K562 (cell line): ENCODE measurements around the gene USP2. TPM values are rescaled to one million over a fixed set of nuclear protein-coding genes. Genes with fewer than 3 reads are reported as not detected.

Experiments used
- CHD1 ChIP-seq: fragments of 200-600 bp; sonication (generic); IDR thresholded peaks from one replicate; pipeline ENCODE4 v1.6.1; 2012; ENCODE audit warnings: mild to moderate bottlenecking, moderate library complexity, low read length, inconsistent platforms
- COPS2 ChIP-seq: fragments of 450-650 bp; conservative IDR thresholded peaks from 2 replicates; pipeline ENCODE4 v1.6.1; 2016; ENCODE audit warnings: mild to moderate bottlenecking, moderate library complexity
- HEY1 ChIP-seq: fragments of 250-450 bp; sonication (Bioruptor Pico); IDR thresholded peaks from 2 replicates; pipeline ENCODE4 v1.5.0; 2020; ENCODE audit warnings: mild to moderate bottlenecking, moderate library complexity, borderline replicate concordance
- MECOM ChIP-seq: fragments of 250-450 bp; sonication (Bioruptor Pico); IDR thresholded peaks from 2 replicates; pipeline ENCODE4 v1.8.0; 2022; ENCODE audit warnings: inconsistent platforms
- SUPT5H ChIP-seq: fragments of 450-650 bp; IDR thresholded peaks from 2 replicates; pipeline ENCODE4 v1.6.1; 2016
- TAF1 ChIP-seq: IDR thresholded peaks from 2 replicates; pipeline ENCODE4 v1.6.1; 2011; ENCODE audit warnings: mild to moderate bottlenecking, low read length, moderate library complexity; ENCODE audit not compliant: insufficient read depth, control insufficient read depth, severe bottlenecking; ENCODE audit errors: extremely low read depth
- TAF7 ChIP-seq: fragments of 450-650 bp; IDR thresholded peaks from 2 replicates; pipeline ENCODE4 v1.6.1; 2016; ENCODE audit warnings: missing genetic modification characterization, missing compliant biosample characterization
- ZC3H8 ChIP-seq: fragments of 450-650 bp; IDR thresholded peaks from 2 replicates; pipeline ENCODE4 v1.6.1; 2017
- ZNF3 ChIP-seq: fragments of 250-450 bp; sonication (Bioruptor Pico); IDR thresholded peaks from 2 replicates; pipeline ENCODE4 v1.5.0; 2021; ENCODE audit warnings: mild to moderate bottlenecking, moderate library complexity
- ZNF324 ChIP-seq: fragments of 250-450 bp; sonication (Bioruptor Pico); IDR thresholded peaks from 2 replicates; pipeline ENCODE4 v1.4.0; 2020; ENCODE audit warnings: mild to moderate bottlenecking
- ZNF696 ChIP-seq: fragments of 250-450 bp; sonication (Bioruptor Pico); conservative IDR thresholded peaks from 2 replicates; pipeline ENCODE4 v1.4.0; 2020; ENCODE audit warnings: mild to moderate bottlenecking, moderate library complexity
- polyA plus RNA-seq, 8 experiments: library from polyadenylated mRNA; depleted of rRNA in 4 of 8; stranded (reverse) in 5 of 8; unstranded in 3 of 8; fragments of >200 nt; fragmentation: Nextera tagmentation in 2 of 8; fragmentation: Illumina TruSeq in 1 of 8; extraction: Ambion mirVana in 2 of 8; extraction: Trizol in 1 of 8; gene quantifications; 2 replicates each; pipeline versions ENCODE4 v1.2.1 to v1.2.3, GENCODE V29; 2011 to 2014; ENCODE audit warnings: inconsistent platforms in 1 of 8, missing spikeins in 1 of 8
- total RNA-seq, 7 experiments: library from RNA; depleted of rRNA in 6 of 7; stranded (reverse); fragments of >200 nt in 6 of 7; fragmentation: Illumina TruSeq in 2 of 7; extraction: Trizol in 2 of 7; gene quantifications; 2 replicates each; pipeline versions ENCODE4 v1.2.1 to v1.2.3, GENCODE V29; 2011 to 2021; ENCODE audit warnings: low replicate concordance in 1 of 7
- TF ChIP-seq, protein P1 (sequence below), 2 experiments: fragments of 450-650 bp; formaldehyde crosslinking in 1 of 2; IDR thresholded peaks; 2 replicates each; pipeline versions ENCODE4 v1.4.0 to v1.6.1; 2014 to 2020; ENCODE audit warnings: mild to moderate bottlenecking in 2 of 2, borderline replicate concordance in 1 of 2, low read depth in 1 of 2
- TF ChIP-seq, protein P2 (sequence below): fragments of 450-650 bp; IDR thresholded peaks from 2 replicates; pipeline ENCODE4 v1.6.1; 2016; ENCODE audit warnings: borderline replicate concordance
- TF ChIP-seq, protein P3 (sequence below): sonication (generic); formaldehyde crosslinking; IDR thresholded peaks from 2 replicates; pipeline ENCODE4 v1.9.0; 2022; ENCODE audit warnings: mild to moderate bottlenecking, missing genetic modification reagents
- TF ChIP-seq, protein P4 (sequence below): sonication (generic); formaldehyde crosslinking; IDR thresholded peaks from 2 replicates; pipeline ENCODE4 v1.8.0; 2022; ENCODE audit warnings: missing genetic modification reagents, mild to moderate bottlenecking, borderline replicate concordance
- TF ChIP-seq, protein P5 (sequence below): fragments of 250-450 bp; sonication (Bioruptor Pico); IDR thresholded peaks from 2 replicates; pipeline ENCODE4 v1.5.0; 2020; ENCODE audit warnings: mild to moderate bottlenecking

The USP2 gene
- total and polyA plus RNA-seq, 9 of the 15 experiments (the other 6 are each of a cell fraction or from before 2014, with no cell fraction given) = 2.8 to 16.9 (median 3.9) TPM

DNA sequence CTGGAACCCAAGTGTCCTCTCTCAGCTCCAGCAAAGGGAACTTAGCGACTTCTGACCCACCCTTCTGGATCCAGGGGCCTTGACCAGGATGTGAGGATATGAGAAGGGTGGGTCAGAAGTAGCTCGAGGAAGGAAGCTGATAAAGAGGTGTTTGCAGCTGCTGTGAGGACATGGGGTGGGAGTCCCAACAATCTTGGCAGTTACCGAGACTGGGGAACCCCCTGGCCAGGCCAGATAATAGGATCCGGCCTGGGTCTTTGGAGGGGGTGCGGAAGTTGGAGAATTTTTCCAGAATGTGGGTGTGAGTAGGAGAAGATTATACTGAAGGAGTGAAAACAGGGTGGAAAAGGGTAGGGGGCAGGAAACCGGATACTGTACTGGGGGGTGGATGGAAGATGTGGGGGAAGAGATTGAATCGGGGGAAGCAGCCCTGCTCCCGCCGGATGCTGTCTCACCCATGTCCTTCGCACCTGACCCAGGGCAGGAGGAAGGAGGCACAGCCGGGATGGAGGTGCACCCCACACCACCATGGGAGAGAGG is 61.7 kb downstream of the USP2 start (continued):
- TF ChIP-seq ZC3H8 (no peak), ZNF696 (CRISPR knock-in tag) (no peak), HEY1 (CRISPR knock-in tag) (no peak), ZNF3 (CRISPR knock-in tag) (no peak), SUPT5H (0 out of 2 replicates have a peak, but pooled peaks have one; percentile 24), COPS2 (no peak), MECOM (CRISPR knock-in tag) (0 out of 2 replicates have a peak, but pooled peaks have one; percentile 26), TAF1 (no peak), TAF7 (tag) (no peak), CHD1 (no peak), ZNF324 (CRISPR knock-in tag) (no peak)
- TF ChIP-seq, protein P1, sequence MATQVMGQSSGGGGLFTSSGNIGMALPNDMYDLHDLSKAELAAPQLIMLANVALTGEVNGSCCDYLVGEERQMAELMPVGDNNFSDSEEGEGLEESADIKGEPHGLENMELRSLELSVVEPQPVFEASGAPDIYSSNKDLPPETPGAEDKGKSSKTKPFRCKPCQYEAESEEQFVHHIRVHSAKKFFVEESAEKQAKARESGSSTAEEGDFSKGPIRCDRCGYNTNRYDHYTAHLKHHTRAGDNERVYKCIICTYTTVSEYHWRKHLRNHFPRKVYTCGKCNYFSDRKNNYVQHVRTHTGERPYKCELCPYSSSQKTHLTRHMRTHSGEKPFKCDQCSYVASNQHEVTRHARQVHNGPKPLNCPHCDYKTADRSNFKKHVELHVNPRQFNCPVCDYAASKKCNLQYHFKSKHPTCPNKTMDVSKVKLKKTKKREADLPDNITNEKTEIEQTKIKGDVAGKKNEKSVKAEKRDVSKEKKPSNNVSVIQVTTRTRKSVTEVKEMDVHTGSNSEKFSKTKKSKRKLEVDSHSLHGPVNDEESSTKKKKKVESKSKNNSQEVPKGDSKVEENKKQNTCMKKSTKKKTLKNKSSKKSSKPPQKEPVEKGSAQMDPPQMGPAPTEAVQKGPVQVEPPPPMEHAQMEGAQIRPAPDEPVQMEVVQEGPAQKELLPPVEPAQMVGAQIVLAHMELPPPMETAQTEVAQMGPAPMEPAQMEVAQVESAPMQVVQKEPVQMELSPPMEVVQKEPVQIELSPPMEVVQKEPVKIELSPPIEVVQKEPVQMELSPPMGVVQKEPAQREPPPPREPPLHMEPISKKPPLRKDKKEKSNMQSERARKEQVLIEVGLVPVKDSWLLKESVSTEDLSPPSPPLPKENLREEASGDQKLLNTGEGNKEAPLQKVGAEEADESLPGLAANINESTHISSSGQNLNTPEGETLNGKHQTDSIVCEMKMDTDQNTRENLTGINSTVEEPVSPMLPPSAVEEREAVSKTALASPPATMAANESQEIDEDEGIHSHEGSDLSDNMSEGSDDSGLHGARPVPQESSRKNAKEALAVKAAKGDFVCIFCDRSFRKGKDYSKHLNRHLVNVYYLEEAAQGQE (IDR thresholded peaks at IDR 0.05; ENCODE audit: borderline replicate concordance) = no peak
- TF ChIP-seq, protein P1 (CRISPR knock-in tag; IDR thresholded peaks at IDR 0.05; ENCODE audit: low read depth) = no peak
- TF ChIP-seq, protein P2, sequence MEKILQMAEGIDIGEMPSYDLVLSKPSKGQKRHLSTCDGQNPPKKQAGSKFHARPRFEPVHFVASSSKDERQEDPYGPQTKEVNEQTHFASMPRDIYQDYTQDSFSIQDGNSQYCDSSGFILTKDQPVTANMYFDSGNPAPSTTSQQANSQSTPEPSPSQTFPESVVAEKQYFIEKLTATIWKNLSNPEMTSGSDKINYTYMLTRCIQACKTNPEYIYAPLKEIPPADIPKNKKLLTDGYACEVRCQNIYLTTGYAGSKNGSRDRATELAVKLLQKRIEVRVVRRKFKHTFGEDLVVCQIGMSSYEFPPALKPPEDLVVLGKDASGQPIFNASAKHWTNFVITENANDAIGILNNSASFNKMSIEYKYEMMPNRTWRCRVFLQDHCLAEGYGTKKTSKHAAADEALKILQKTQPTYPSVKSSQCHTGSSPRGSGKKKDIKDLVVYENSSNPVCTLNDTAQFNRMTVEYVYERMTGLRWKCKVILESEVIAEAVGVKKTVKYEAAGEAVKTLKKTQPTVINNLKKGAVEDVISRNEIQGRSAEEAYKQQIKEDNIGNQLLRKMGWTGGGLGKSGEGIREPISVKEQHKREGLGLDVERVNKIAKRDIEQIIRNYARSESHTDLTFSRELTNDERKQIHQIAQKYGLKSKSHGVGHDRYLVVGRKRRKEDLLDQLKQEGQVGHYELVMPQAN = no peak
- TF ChIP-seq, protein P3, sequence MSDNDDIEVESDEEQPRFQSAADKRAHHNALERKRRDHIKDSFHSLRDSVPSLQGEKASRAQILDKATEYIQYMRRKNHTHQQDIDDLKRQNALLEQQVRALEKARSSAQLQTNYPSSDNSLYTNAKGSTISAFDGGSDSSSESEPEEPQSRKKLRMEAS (CRISPR knock-in tag) = no peak
- TF ChIP-seq, protein P4, sequence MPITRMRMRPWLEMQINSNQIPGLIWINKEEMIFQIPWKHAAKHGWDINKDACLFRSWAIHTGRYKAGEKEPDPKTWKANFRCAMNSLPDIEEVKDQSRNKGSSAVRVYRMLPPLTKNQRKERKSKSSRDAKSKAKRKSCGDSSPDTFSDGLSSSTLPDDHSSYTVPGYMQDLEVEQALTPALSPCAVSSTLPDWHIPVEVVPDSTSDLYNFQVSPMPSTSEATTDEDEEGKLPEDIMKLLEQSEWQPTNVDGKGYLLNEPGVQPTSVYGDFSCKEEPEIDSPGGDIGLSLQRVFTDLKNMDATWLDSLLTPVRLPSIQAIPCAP = no peak
- TF ChIP-seq, protein P5, sequence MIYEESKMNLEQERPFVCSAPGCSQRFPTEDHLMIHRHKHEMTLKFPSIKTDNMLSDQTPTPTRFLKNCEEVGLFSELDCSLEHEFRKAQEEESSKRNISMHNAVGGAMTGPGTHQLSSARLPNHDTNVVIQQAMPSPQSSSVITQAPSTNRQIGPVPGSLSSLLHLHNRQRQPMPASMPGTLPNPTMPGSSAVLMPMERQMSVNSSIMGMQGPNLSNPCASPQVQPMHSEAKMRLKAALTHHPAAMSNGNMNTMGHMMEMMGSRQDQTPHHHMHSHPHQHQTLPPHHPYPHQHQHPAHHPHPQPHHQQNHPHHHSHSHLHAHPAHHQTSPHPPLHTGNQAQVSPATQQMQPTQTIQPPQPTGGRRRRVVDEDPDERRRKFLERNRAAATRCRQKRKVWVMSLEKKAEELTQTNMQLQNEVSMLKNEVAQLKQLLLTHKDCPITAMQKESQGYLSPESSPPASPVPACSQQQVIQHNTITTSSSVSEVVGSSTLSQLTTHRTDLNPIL (CRISPR knock-in tag) = no peak
